HepG2 (cell line): ENCODE results near the gene VPS52. TPM values are rescaled to one million over a fixed set of nuclear protein-coding genes. Genes with fewer than 3 reads are reported as not detected.
A peak's percentile ranks its signal among the peaks of the same experiment; 100 is the strongest.

Source experiments
- MED1 ChIP-seq: sonication (generic); formaldehyde crosslinking; IDR thresholded peaks from 2 replicates; pipeline ENCODE4 v1.4.0; 2020; ENCODE audit warnings: missing genetic modification reagents
- TOE1 ChIP-seq: sonication (generic); formaldehyde crosslinking; IDR thresholded peaks from 2 replicates; pipeline ENCODE4 v1.4.0; 2020; ENCODE audit warnings: mild to moderate bottlenecking, missing genetic modification reagents
- polyA plus RNA-seq, 8 experiments: library from polyadenylated mRNA; depleted of rRNA in 3 of 8; stranded (reverse) in 7 of 8; unstranded in 1 of 8; fragments of >200 nt; fragmentation: Illumina TruSeq in 4 of 8; extraction: Trizol in 4 of 8; gene quantifications; 2 replicates each; pipeline versions ENCODE4 v1.2.1 to v1.2.3, GENCODE V29; 2011 to 2016; ENCODE audit warnings: low read depth in 4 of 8, missing spikeins in 1 of 8, mixed read lengths in 1 of 8; ENCODE audit not compliant: insufficient read depth in 1 of 8
- total RNA-seq, 5 experiments: library from RNA; depleted of rRNA; stranded (reverse); fragments of >200 nt; fragmentation: Illumina TruSeq; extraction: Trizol; gene quantifications; 2 replicates each; pipeline ENCODE4 v1.2.3, GENCODE V29; 2016; ENCODE audit warnings: low read depth in 1 of 5
- TF ChIP-seq, protein P1 (sequence below), 2 experiments: fragments of 450-650 bp in 1 of 2; sonication (generic) in 1 of 2; formaldehyde crosslinking in 1 of 2; IDR thresholded peaks; 2 replicates each; pipeline versions ENCODE4 v1.6.1 to v1.8.0; 2016 to 2022; ENCODE audit warnings: antibody characterized with exemption in 1 of 2, mild to moderate bottlenecking in 1 of 2, missing genetic modification reagents in 1 of 2

VPS52 gene
- total and polyA plus RNA-seq, 2 of the 13 experiments (the other 11 are each of a cell fraction or from before 2014, with no cell fraction given) = 48.9 to 85.5 TPM

DNA sequence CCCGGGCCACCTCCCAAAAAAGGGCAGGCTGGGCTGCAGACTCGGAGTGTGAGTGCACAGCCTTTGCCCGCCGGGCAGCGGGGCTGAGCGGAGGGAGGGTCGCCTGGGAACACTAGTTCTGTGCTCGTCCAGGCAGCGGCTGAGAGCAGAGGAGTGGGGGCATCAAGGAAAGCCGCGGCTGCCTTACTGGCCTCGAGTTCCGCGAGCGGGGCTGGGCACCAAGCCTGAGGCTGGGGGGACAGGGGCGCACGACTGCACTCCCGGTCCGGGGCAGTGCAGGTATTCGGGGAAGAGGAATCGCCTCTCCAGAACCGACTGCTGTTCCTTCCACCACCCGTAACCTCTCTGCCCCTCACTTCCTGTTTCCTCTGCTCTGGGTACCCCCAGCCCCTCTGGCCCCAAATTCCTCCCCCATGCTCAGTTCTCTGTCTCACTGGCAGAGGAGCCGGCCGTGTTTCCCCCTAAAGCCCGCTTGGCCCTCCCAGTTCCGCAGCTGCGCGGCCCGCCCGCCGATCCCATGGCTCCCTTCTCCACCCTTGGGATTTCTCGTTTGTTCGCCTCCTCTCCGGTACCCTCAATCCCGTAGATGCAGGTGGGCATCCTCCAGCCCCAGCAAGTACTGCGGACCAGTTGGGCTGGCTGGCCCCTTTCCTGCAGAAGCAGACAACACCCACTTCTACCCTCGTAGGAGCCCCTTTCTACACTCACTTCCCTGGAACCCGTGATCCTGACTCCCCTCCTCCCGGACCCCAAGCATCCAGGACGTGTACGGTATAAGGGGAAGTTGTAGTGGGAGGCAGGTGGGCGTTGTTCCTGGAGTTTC is 58.3 kb downstream of the VPS52 start (continued):
- TF ChIP-seq, protein P1, sequence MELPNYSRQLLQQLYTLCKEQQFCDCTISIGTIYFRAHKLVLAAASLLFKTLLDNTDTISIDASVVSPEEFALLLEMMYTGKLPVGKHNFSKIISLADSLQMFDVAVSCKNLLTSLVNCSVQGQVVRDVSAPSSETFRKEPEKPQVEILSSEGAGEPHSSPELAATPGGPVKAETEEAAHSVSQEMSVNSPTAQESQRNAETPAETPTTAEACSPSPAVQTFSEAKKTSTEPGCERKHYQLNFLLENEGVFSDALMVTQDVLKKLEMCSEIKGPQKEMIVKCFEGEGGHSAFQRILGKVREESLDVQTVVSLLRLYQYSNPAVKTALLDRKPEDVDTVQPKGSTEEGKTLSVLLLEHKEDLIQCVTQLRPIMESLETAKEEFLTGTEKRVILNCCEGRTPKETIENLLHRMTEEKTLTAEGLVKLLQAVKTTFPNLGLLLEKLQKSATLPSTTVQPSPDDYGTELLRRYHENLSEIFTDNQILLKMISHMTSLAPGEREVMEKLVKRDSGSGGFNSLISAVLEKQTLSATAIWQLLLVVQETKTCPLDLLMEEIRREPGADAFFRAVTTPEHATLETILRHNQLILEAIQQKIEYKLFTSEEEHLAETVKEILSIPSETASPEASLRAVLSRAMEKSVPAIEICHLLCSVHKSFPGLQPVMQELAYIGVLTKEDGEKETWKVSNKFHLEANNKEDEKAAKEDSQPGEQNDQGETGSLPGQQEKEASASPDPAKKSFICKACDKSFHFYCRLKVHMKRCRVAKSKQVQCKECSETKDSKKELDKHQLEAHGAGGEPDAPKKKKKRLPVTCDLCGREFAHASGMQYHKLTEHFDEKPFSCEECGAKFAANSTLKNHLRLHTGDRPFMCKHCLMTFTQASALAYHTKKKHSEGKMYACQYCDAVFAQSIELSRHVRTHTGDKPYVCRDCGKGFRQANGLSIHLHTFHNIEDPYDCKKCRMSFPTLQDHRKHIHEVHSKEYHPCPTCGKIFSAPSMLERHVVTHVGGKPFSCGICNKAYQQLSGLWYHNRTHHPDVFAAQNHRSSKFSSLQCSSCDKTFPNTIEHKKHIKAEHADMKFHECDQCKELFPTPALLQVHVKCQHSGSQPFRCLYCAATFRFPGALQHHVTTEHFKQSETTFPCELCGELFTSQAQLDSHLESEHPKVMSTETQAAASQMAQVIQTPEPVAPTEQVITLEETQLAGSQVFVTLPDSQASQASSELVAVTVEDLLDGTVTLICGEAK (IDR thresholded peaks at IDR 0.05) = no peak
- TF ChIP-seq, protein P1 (CRISPR knock-in tag; IDR thresholded peaks at IDR 0.05) = no peak
- TF ChIP-seq TOE1 (CRISPR knock-in tag) (no peak), MED1 (peak; percentile 39; the same call in 1 of the 2 replicates)
- TF ChIP-seq, all 625 proteins: peak for 45
